Mucosa of rectum (tissue), 2 donors: ENCODE results near the gene CLCN6.

Experiments
- H3K27ac ChIP-seq, 2 donors: one replicate each; pipeline ENCODE4 v1.7.0; 2013; ENCODE audit warnings: inconsistent platforms in 2 of 2, low read depth in 2 of 2, low read length in 2 of 2
- H3K27me3 ChIP-seq, 2 donors: one replicate each; pipeline ENCODE4 v1.7.0; 2013; ENCODE audit warnings: low read length in 2 of 2; ENCODE audit not compliant: control insufficient read depth in 2 of 2, insufficient read depth in 2 of 2
- H3K36me3 ChIP-seq, 2 donors: one replicate each; pipeline ENCODE4 v1.7.0; 2013; ENCODE audit warnings: low read length in 2 of 2; ENCODE audit not compliant: control insufficient read depth in 2 of 2, insufficient read depth in 2 of 2
- H3K4me1 ChIP-seq, 2 donors: one replicate each; pipeline ENCODE4 v1.7.0; 2013; ENCODE audit warnings: low read length in 2 of 2, mild to moderate bottlenecking in 1 of 2; ENCODE audit not compliant: control insufficient read depth in 2 of 2, insufficient read depth in 2 of 2
- H3K4me3 ChIP-seq, 2 donors: one replicate each; pipeline ENCODE4 v1.7.0; 2013; ENCODE audit warnings: low read length in 2 of 2
- H3K9ac ChIP-seq, 2 donors: one replicate each; pipeline ENCODE4 v1.7.0; 2013; ENCODE audit warnings: low read length in 2 of 2, low read depth in 1 of 2, mild to moderate bottlenecking in 1 of 2
- H3K9me3 ChIP-seq, 2 donors: one replicate each; pipeline ENCODE4 v1.7.0; 2013; ENCODE audit warnings: low read length in 2 of 2; ENCODE audit not compliant: control insufficient read depth in 2 of 2
- donor health status: healthy.
- donor health status: Normal muscosa, but diverticular disease.

Gene CLCN6

DNA sequence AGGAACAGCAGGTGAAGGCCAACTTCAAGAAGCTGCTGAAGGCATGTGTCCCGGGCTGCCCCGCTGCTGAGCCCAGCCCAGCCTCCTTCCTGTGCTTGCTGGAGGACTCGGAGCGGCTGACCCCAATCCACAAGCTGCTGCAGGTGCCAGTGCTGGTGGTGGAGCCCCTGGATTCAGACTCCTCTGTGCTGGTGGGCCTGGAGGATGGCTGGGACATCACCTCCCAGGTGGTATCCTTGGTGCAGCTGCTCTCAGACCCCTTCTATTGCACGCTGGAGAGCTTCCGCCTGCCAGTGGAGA lies 72.8 kb downstream of the CLCN6 start:
- Histone ChIP-seq H3K9ac (no peak overlapping the region), H3K36me3 (no peaks in the 10 kb centered on the region), H3K4me3 (no peak overlapping the region), H3K27me3 (peaks cover 0 to 3% of the 10 kb centered on the region in 2 donors), H3K27ac (no peak overlapping the region), H3K9me3 (no peaks in the 10 kb centered on the region), H3K4me1 (no peaks in the 10 kb centered on the region)

DNA sequence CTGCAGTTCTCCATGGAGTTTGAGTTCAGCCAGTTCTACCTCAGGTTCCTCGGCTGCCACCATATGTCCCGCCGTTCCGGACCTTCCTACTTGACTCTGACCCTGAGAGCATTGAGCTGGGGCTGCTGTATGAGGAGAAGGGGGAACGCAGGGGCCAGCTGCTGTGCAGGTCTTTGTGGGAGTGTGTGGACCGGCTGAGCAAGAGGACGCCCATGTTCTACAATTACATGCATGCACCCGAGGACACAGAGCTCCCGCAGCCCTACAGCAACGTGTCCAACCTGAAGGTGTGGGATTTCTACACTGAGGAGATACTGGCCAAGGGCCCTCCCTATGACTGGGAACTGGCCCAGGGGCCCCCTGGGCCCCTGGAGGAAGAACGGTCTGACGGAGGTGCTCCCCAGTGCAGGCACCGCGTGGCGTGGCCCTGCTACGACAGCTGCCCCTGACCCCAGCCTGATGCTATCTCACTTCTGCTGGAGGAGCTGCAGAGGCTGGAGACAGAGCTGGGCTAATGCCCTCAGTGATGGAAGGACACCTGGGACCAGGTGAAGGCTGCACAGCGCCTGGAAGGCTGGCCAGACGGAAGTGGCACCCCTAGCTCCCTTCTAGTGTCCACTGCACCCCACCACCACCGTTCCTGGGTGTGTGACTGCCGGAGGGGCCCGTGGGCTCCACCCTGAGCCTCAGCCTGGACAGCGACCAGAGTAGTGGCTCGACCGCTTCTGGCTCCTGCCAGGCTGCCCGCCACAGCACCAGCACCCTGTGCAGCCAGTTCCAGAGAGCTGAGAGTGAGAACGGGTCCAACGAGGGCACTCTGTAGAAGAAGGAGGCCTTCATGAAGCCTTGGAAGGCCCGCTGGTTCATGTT lies 73.6 kb downstream of the CLCN6 start:
- Histone ChIP-seq H3K4me3 (no peak overlapping the region), H3K27me3 (peaks cover 0 to 3% of the 10 kb centered on the region in 2 donors), H3K27ac (no peak overlapping the region), H3K9ac (no peak overlapping the region), H3K36me3 (no peaks in the 10 kb centered on the region), H3K4me1 (no peaks in the 10 kb centered on the region), H3K9me3 (no peaks in the 10 kb centered on the region)

GRCh38 chr1:11880181-11880575 lies 74.2 kb downstream of the CLCN6 start:
- Histone ChIP-seq H3K27me3 (peaks cover 0 to 3% of the 10 kb centered on the region in 2 donors), H3K4me3 (no peak overlapping the region), H3K4me1 (no peaks in the 10 kb centered on the region), H3K27ac (no peak overlapping the region), H3K36me3 (no peaks in the 10 kb centered on the region), H3K9ac (no peak overlapping the region), H3K9me3 (no peaks in the 10 kb centered on the region)

DNA sequence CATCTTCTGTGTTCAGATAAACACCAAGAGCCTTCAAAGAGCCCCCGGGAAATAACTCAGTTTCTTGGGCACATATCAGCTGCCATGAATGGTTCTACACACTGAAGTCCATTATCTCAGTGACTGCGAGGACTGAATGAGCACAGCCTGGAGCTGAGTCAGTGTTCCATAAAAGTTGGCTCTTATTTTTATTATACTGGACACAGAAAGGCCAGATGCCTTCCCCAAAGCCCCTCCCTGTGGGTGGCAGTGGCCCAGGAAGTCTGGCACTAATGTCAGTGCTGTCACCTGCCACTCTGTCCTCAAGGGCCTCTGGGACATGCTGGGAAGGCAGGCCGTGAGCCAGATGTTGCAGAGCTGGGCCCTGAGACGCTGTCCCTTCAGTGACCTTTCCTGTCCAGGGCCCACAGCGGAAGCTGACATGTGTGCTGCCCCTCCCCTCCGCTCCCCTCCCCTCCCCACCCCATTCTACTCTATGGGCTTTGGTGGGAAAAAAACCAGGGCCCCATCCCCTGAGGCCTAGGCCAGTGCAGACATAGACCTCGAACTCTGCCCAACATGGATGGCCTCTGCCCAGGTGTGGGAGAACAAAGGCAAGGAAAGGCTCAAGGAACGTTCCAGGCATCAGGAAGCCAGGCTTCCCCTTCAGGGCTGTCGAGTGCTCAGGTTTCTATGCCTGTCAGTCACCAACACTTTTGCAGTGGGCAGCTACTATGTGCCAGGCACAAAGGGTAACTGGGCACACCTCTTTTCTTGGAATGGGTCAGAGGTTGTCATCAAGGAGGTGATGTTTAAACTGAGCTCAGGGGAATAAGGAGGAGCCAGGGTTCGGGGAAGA lies 75.1 kb downstream of the CLCN6 start:
- H3K4me1 ChIP-seq: no peaks in the 10 kb centered on the region
- H3K27me3 ChIP-seq: peaks cover 0 to 3% of the 10 kb centered on the region in 2 donors
- H3K9me3 ChIP-seq: no peaks in the 10 kb centered on the region
- no peak overlapping the region for H3K27ac ChIP-seq
- no peak overlapping the region for H3K4me3 ChIP-seq
- H3K9ac ChIP-seq: no peak overlapping the region
- no peaks in the 10 kb centered on the region for H3K36me3 ChIP-seq

GRCh38 chr1:11881749-11882441 lies 75.9 kb downstream of the CLCN6 start:
- no peak overlapping the region for H3K27ac ChIP-seq

GRCh38 chr1:11882814-11883538 lies 77.0 kb downstream of the CLCN6 start:
- H3K27ac ChIP-seq: no peak overlapping the region
- H3K27me3 ChIP-seq: no peaks in the 10 kb centered on the region
- H3K9ac ChIP-seq: no peak overlapping the region
- H3K4me1 ChIP-seq: no peaks in the 10 kb centered on the region
- no peaks in the 10 kb centered on the region for H3K9me3 ChIP-seq
- no peak overlapping the region for H3K4me3 ChIP-seq
- no peaks in the 10 kb centered on the region for H3K36me3 ChIP-seq

More at GRCh38 chr1:11881749-11882441, 75.9 kb downstream of the CLCN6 start:
- Histone ChIP-seq H3K27me3 (no peaks in the 10 kb centered on the region), H3K36me3 (no peaks in the 10 kb centered on the region), H3K9me3 (no peaks in the 10 kb centered on the region), H3K4me1 (no peaks in the 10 kb centered on the region), H3K9ac (no peak overlapping the region), H3K4me3 (no peak overlapping the region)

- Histone ChIP-seq H3K4me3 (no peak overlapping the region), H3K4me1 (no peaks in the 10 kb centered on the region), H3K27ac (no peak overlapping the region), H3K36me3 (no peaks in the 10 kb centered on the region), H3K27me3 (no peaks in the 10 kb centered on the region), H3K9me3 (no peaks in the 10 kb centered on the region), H3K9ac (no peak overlapping the region)
These were observed 79.9 kb downstream of the CLCN6 start for GRCh38 chr1:11885916-11886315.

DNA sequence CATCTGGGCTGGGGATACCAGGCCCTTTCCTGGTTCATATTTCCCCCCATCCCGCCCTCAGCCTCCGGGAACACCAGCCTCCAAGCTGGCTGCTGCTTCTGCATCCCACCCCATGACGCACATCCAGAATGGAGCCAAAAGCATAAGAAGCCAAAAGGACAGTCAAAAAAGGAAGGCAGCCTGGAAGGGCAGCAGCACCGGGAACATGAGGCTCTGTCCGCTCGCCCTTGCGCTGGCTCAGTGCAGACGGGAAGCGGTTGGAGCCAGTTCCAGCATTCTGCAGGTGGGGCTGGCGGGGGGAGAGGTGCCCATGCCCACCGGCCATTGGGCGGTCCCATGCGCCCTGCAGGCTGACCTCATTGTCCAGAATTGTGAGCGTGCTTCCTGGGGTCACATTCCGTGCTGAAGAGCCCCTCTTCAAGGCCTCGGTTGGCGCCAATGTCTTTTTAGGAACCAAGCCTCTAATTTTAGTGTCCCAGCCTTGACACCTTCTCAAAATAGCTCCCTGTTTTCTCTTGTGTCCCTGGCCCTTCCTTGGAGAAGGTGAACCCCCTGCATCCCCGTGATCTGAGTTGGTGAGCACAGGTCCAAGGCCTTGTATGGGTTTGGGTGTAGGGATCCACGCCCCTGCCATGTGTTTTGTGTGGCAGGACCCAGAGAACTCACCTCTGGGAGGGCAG lies 81.1 kb downstream of the CLCN6 start:
- H3K4me3 ChIP-seq: no peak overlapping the region
- H3K9ac ChIP-seq: no peak overlapping the region
- peaks cover 0 to 2% of the 10 kb centered on the region in 2 donors for H3K27me3 ChIP-seq
- no peaks in the 10 kb centered on the region for H3K9me3 ChIP-seq
- no peak overlapping the region for H3K27ac ChIP-seq
- no peaks in the 10 kb centered on the region for H3K4me1 ChIP-seq
- no peaks in the 10 kb centered on the region for H3K36me3 ChIP-seq

- Histone ChIP-seq H3K9me3 (no peaks in the 10 kb centered on the region), H3K27ac (no peak overlapping the region), H3K4me3 (no peak overlapping the region), H3K4me1 (no peaks in the 10 kb centered on the region), H3K9ac (no peak overlapping the region), H3K27me3 (peaks cover 0 to 2% of the 10 kb centered on the region in 2 donors), H3K36me3 (no peaks in the 10 kb centered on the region)
These were observed 81.6 kb downstream of the CLCN6 start for GRCh38 chr1:11887666-11888007.
